B cell (primary cell): ENCODE data around the gene GNA15. TPM values are rescaled to one million over a fixed set of nuclear protein-coding genes. Genes with fewer than 3 reads are reported as not detected.

Experiments used
- ATAC-seq: fragments of 200-7000 bp; cut with Tn5 transposase; one replicate; pipeline ENCODE4 v1.10.0; 2021; ENCODE audit warnings: low read depth, mild to moderate bottlenecking, moderate number of reproducible peaks, moderate library complexity
- CTCF ChIA-PET: fragments of 350-600 bp; sonication (Branson Sonifier 250); formaldehyde crosslinking; loops from one replicate; lab custom pipeline; 2021; ENCODE audit warnings: antibody characterized with exemption, inconsistent platforms; lab: Charles Lee
- POLR2A ChIA-PET: fragments of 350-600 bp; sonication (Branson Sonifier 250); formaldehyde crosslinking; loops from one replicate; lab custom pipeline; 2021; ENCODE audit warnings: antibody characterized with exemption; lab: Charles Lee
- DNase-seq: peaks from one replicate; pipeline ENCODE4 v3.0.0; 2013
- H2AFZ ChIP-seq: 2 replicates; pipeline ENCODE4 v1.6.1; 2012; ENCODE audit warnings: mild to moderate bottlenecking, low read depth, low read length; ENCODE audit not compliant: insufficient read depth, poor library complexity, severe bottlenecking
- H3K27ac ChIP-seq, 2 donors: 1 replicate in 1 of 2; 2 replicates in 1 of 2; pipeline ENCODE4 v1.5.1; 2012 to 2013; ENCODE audit warnings: low read length in 2 of 2, mild to moderate bottlenecking in 2 of 2, moderate library complexity in 1 of 2
- H3K27me3 ChIP-seq, 4 experiments: fragments of 200-600 bp in 1 of 4; sonication (generic) in 1 of 4; replicated peaks in 1 of 4; 1 replicate in 2 of 4; 2 replicates in 2 of 4; pipeline versions ENCODE4 v1.6.1 to v1.7.0; 2013 to 2016; ENCODE audit warnings: low read length in 3 of 4, mild to moderate bottlenecking in 2 of 4, mixed read lengths in 1 of 4, moderate library complexity in 1 of 4; ENCODE audit not compliant: insufficient read depth in 4 of 4, control insufficient read depth in 3 of 4; ENCODE audit errors: control extremely low read depth in 1 of 4
- H3K36me3 ChIP-seq, 2 experiments: replicated peaks in 1 of 2; 1 replicate in 1 of 2; 2 replicates in 1 of 2; pipeline versions ENCODE4 v1.6.1 to v1.7.1; 2013; ENCODE audit warnings: low read length in 1 of 2; ENCODE audit not compliant: insufficient read depth in 2 of 2, control insufficient read depth in 1 of 2; ENCODE audit errors: control extremely low read depth in 1 of 2, extremely low read depth in 1 of 2
- H3K4me1 ChIP-seq, 2 donors: fragments of 200-600 bp in 1 of 2; sonication (generic) in 1 of 2; 1 replicate in 1 of 2; 2 replicates in 1 of 2; pipeline versions ENCODE4 v1.5.1 to v1.6.1; 2013 to 2017; ENCODE audit warnings: low read length in 2 of 2; ENCODE audit not compliant: control insufficient read depth in 2 of 2, insufficient read depth in 2 of 2
- H3K4me2 ChIP-seq: replicated peaks from 2 replicates; pipeline ENCODE3; 2012; ENCODE audit warnings: mild to moderate bottlenecking, low read depth, low read length; ENCODE audit not compliant: poor library complexity, severe bottlenecking
- H3K4me3 ChIP-seq, 5 experiments: fragments of 200-600 bp in 1 of 5; sonication (generic) in 1 of 5; 1 replicate in 3 of 5; 2 replicates in 2 of 5; pipeline versions ENCODE4 v1.5.1 to v1.7.0; 2011 to 2016; ENCODE audit warnings: low read length in 4 of 5, mild to moderate bottlenecking in 4 of 5, low read depth in 2 of 5, control low read depth in 1 of 5, moderate library complexity in 1 of 5; ENCODE audit not compliant: insufficient read depth in 1 of 5; ENCODE audit errors: control extremely low read depth in 1 of 5, extremely low read depth in 1 of 5
- H3K79me2 ChIP-seq: fragments of 200-600 bp; sonication (generic); one replicate; pipeline ENCODE4 v1.6.0; 2016; ENCODE audit warnings: low read length; ENCODE audit not compliant: control insufficient read depth, insufficient read depth
- H3K9ac ChIP-seq: fragments of 200-600 bp; sonication (generic); 2 replicates; pipeline ENCODE4 v1.6.1; 2017; ENCODE audit warnings: mild to moderate bottlenecking, low read length, moderate library complexity
- H3K9me3 ChIP-seq, 3 donors: one replicate each; pipeline versions ENCODE4 v1.6.1 to v1.7.1; 2013; ENCODE audit warnings: low read length in 2 of 3; ENCODE audit not compliant: control insufficient read depth in 2 of 3, insufficient read depth in 1 of 3; ENCODE audit errors: control extremely low read depth in 1 of 3
- H4K20me1 ChIP-seq: 2 replicates; pipeline ENCODE4 v1.6.0; 2012; ENCODE audit warnings: mild to moderate bottlenecking, low read length; ENCODE audit not compliant: insufficient read depth, control insufficient read depth, poor library complexity, severe bottlenecking
- H3K27ac Mint-ChIP-seq: one replicate; pipeline ENCODE4 v1.8.0; 2021; ENCODE audit warnings: mixed read lengths
- H3K27me3 Mint-ChIP-seq: one replicate; pipeline ENCODE4 v1.8.0; 2021; ENCODE audit warnings: mixed read lengths
- H3K4me1 Mint-ChIP-seq: one replicate; pipeline ENCODE4 v1.8.0; 2021; ENCODE audit warnings: mixed read lengths
- H3K4me3 Mint-ChIP-seq: one replicate; pipeline ENCODE4 v1.8.0; 2021; ENCODE audit warnings: mixed read lengths
- H3K9me3 Mint-ChIP-seq: one replicate; pipeline ENCODE4 v1.8.0; 2022; ENCODE audit warnings: mixed read lengths; ENCODE audit not compliant: insufficient read depth
- EZH2 ChIP-seq: IDR thresholded peaks from 2 replicates; pipeline ENCODE4 v1.6.1; 2012; ENCODE audit warnings: borderline replicate concordance, low read depth, mild to moderate bottlenecking, moderate library complexity, low read length; ENCODE audit not compliant: insufficient read depth, poor library complexity, severe bottlenecking
- WGBS: methylation state at CpG from one replicate; pipeline ENCODE4 v1.1.5; 2013; ENCODE audit warnings: missing lambda C conversion rate; ENCODE audit not compliant: insufficient coverage; 5-methylcytosine and 5-hydroxymethylcytosine counted together
- intact Hi-C: fragments of 100-400 bp; cut with micrococcal nuclease; formaldehyde crosslinking; loops from one replicate; pipeline ENCODE4 v1.10.0; 2022
- polyA plus RNA-seq: library from polyadenylated mRNA; depleted of rRNA; stranded (reverse); fragments of >200 nt; gene quantifications from 2 replicates; pipeline ENCODE4 v1.2.3, GENCODE V29; 2012
- total RNA-seq, 2 donors: library from RNA; stranded (reverse); fragments of 120-200 nt in 1 of 2; gene quantifications; 1 replicate in 1 of 2; 2 replicates in 1 of 2; pipeline versions ENCODE4 v1.2.3 to v1.2.4, GENCODE V29; 2013 to 2022
- TF ChIP-seq, protein P1 (sequence below): fragments of 200-600 bp; IDR thresholded peaks from one replicate; pipeline ENCODE4 v1.8.0; 2022; ENCODE audit warnings: antibody characterized with exemption, mild to moderate bottlenecking

GNA15 gene
- total and polyA plus RNA-seq, 2 donors (not counting 1 experiment from before 2014, with no cell fraction given): 0.37 to 0.52 TPM

DNA sequence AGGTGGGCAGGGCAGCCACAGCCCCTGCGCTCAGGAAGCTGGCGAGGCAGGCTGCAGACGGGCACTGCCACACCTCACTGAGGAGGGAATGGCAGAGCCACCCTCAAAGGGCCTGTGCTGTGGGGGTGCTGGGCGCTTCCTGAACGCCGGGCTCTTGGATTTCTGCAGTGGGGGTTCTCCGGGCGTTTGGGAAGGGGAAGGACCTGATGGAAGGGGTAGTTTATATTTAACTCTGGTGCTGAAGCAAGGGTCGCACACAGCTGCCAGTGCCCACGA, 31.2 kb upstream of the GNA15 start:
- CTCF ChIA-PET: interaction anchor here (0.6 to 12.5 kb wide), 28 partner anchors 8 to 217 kb away, joined by 3 to 281 read pairs (median 5); partner anchors contain the start of gene GNA11
- H4K20me1 ChIP-seq: peaks cover 22% of the 10 kb centered on the region
- H3K27me3 ChIP-seq: no peaks in the 10 kb centered on the region
- Mint-ChIP-seq H3K9me3 (no peaks in the 10 kb centered on the region), H3K4me1 (peaks cover 15% of the 10 kb centered on the region), H3K4me3 (no peak overlapping the region), H3K27ac (no peak overlapping the region), H3K27me3 (no peaks in the 10 kb centered on the region)
- peaks cover 5 to 18% of the 10 kb centered on the region in 2 donors for H3K4me1 ChIP-seq
- no peak overlapping the region for H3K9ac ChIP-seq
- no peak overlapping the region for H2AFZ ChIP-seq
- no peaks in the 10 kb centered on the region for H3K36me3 ChIP-seq
- H3K27ac ChIP-seq: no peak overlapping the region
- ATAC-seq (no peak), DNase-seq (no peak)
- intact Hi-C loops: loop anchor here (1.0 kb wide), 3 partner anchors 28 to 153 kb away; no protein-coding TSS in a partner anchor
- POLR2A ChIA-PET: interaction anchor here (1.0 to 1.5 kb wide), 2 partner anchors 28 to 134 kb away, joined by 3 to 4 read pairs; no protein-coding TSS in a partner anchor
- peaks cover 0 to 3% (median 0%) of the 10 kb centered on the region in 3 donors for H3K9me3 ChIP-seq
- TF ChIP-seq EZH2: no peak
- TF ChIP-seq, protein P1, sequence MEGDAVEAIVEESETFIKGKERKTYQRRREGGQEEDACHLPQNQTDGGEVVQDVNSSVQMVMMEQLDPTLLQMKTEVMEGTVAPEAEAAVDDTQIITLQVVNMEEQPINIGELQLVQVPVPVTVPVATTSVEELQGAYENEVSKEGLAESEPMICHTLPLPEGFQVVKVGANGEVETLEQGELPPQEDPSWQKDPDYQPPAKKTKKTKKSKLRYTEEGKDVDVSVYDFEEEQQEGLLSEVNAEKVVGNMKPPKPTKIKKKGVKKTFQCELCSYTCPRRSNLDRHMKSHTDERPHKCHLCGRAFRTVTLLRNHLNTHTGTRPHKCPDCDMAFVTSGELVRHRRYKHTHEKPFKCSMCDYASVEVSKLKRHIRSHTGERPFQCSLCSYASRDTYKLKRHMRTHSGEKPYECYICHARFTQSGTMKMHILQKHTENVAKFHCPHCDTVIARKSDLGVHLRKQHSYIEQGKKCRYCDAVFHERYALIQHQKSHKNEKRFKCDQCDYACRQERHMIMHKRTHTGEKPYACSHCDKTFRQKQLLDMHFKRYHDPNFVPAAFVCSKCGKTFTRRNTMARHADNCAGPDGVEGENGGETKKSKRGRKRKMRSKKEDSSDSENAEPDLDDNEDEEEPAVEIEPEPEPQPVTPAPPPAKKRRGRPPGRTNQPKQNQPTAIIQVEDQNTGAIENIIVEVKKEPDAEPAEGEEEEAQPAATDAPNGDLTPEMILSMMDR: no peak
- H3K4me2 ChIP-seq: no peak overlapping the region
- no peak overlapping the region for H3K4me3 ChIP-seq
- H3K79me2 ChIP-seq: peaks cover 47% of the 10 kb centered on the region
- 28% methylated on average over 10 of the region's 10 CpGs for WGBS

DNA sequence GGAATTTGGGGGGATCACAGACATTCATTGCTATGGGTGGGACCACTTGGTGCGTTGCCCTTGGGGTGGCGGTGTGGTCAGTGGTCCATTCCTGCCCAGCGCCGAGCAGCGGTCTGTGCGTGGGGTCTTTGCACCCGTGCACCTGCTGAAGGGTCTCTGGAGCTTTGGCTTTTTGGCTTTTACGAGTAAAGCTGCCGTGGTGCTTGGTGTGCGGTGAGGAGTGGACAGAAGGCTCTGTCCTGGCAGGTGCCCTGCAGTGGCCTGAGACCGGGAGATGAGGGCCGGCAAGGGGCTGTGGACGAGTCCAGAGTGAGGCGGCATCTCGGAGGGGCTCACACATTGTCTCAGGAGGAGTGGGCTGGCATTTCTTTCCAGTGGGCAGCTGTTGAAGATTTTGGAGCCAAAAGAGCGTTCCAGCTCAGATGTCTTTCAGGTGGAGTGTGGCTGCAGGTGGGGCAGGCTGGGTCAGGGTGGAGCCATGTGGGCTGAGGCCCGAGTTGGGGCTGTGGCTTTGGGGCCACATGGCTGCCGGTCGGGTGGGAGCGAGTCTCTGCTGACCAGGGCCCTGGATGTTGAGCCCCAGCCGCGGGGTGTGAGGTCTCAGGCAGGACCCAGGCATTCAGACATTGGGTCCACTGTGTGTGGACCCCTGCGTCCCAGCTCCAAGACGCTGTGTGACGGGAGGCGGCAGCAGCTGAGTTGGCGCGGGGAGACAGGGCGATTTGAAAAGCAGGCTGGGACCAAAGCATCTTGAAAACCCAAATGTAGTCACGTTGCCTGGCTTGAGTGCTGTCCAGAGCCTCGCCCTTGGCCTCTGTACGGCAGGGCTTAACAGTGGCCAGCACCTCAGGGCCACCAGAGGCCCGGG, 30.0 kb upstream of the GNA15 start:
- WGBS: 91% methylated on average over 33 of the region's 33 CpGs
- Histone ChIP-seq H3K4me2 (no peak overlapping the region), H3K4me3 (no peak overlapping the region), H3K27ac (no peak overlapping the region), H2AFZ (no peak overlapping the region), H3K9me3 (peaks cover 0 to 3% (median 0%) of the 10 kb centered on the region in 3 donors), H3K27me3 (no peaks in the 10 kb centered on the region), H3K36me3 (no peaks in the 10 kb centered on the region), H3K4me1 (peaks cover 5 to 16% of the 10 kb centered on the region in 2 donors), H3K9ac (no peak overlapping the region), H4K20me1 (peaks cover 22% of the 10 kb centered on the region), H3K79me2 (peaks cover 37% of the 10 kb centered on the region)
- peaks cover 15% of the 10 kb centered on the region for H3K4me1 Mint-ChIP-seq
- ChIA-PET CTCF (interaction anchor here (1.0 to 12.5 kb wide), 10 partner anchors 11 to 218 kb away, joined by 3 to 281 read pairs (median 6); partner anchors contain the start of gene GNA11), POLR2A (no interaction called here)
- no peak overlapping the region for H3K27ac Mint-ChIP-seq
- no peak for DNase-seq
- ATAC-seq: no peak
- TF ChIP-seq, protein P1: no peak
- TF ChIP-seq EZH2: no peak
- intact Hi-C loops: no loop called here
- no peak overlapping the region for H3K4me3 Mint-ChIP-seq
- H3K27me3 Mint-ChIP-seq: no peaks in the 10 kb centered on the region
- H3K9me3 Mint-ChIP-seq: no peaks in the 10 kb centered on the region
